HepG2 (cell line): ENCODE measurements around the gene SEC61G. TPM values are rescaled to one million over a fixed set of nuclear protein-coding genes. Genes with fewer than 3 reads are reported as not detected.

Experiments
- ATAC-seq: fragments of 200-7000 bp; cut with Tn5 transposase; 3 replicates; pipeline ENCODE4 v1.9.1; 2020; ENCODE audit warnings: mild to moderate bottlenecking, moderate library complexity
- BruUV-seq: library from RNA; stranded (reverse); fragments of 400-500 nt; replicated peaks from 2 replicates; lab custom pipeline; 2021; lab: Mats Ljungman, UMichigan
- CTCF ChIA-PET: fragments of 300-600 bp; formaldehyde crosslinking; extraction: SDS; loops from one replicate; lab custom pipeline; 2021; ENCODE audit warnings: low total read pairs, inconsistent platforms, low intra/inter-chr PET ratio; lab: Yijun Ruan, JAX
- POLR2A ChIA-PET: fragments of 350-600 bp; sonication (Branson Sonifier 250); formaldehyde crosslinking; loops from one replicate; lab custom pipeline; 2020; ENCODE audit warnings: antibody characterized with exemption, inconsistent platforms; lab: Yijun Ruan, JAX
- DNase-seq: peaks from one replicate; pipeline ENCODE4 v3.0.0-alpha.2; 2015; ENCODE audit warnings: low spot score
- FAIRE-seq: peaks from 3 replicates; lab custom pipeline; 2011; peaks lifted over from hg19 to GRCh38; lab: Jason Lieb, UNC
- H2AFZ ChIP-seq: one replicate; pipeline ENCODE4 v1.6.1; 2011; ENCODE audit warnings: low read length, inconsistent platforms
- H3K27ac ChIP-seq: fragments of 300-600 bp; 3 replicates; pipeline ENCODE4 v1.8.0; 2011; ENCODE audit warnings: mixed run types, mild to moderate bottlenecking, mixed read lengths, low read length, inconsistent platforms; ENCODE audit not compliant: insufficient read depth; ENCODE audit errors: extremely low read length
- H3K27me3 ChIP-seq, 2 experiments: fragments of 200-600 bp in 1 of 2; 2 replicates in 1 of 2; 3 replicates in 1 of 2; pipeline versions ENCODE4 v1.6.0 to v1.8.0; 2011; ENCODE audit warnings: low read length in 2 of 2, mild to moderate bottlenecking in 2 of 2, moderate library complexity in 2 of 2, inconsistent platforms in 1 of 2; ENCODE audit not compliant: insufficient read depth in 2 of 2, control insufficient read depth in 1 of 2
- H3K36me3 ChIP-seq, 2 experiments: fragments of 200-600 bp in 1 of 2; replicated peaks in 1 of 2; 2 replicates in 1 of 2; 3 replicates in 1 of 2; pipeline versions ENCODE4 v1.5.1 to v1.8.0; 2011; ENCODE audit warnings: low read length in 2 of 2, inconsistent platforms in 1 of 2; ENCODE audit not compliant: insufficient read depth in 2 of 2, control insufficient read depth in 1 of 2
- H3K4me1 ChIP-seq: 2 replicates; pipeline ENCODE4 v1.5.1; 2012; ENCODE audit warnings: low read length, inconsistent platforms; ENCODE audit not compliant: insufficient read depth
- H3K4me2 ChIP-seq: 2 replicates; pipeline ENCODE4 v1.6.0; 2011; ENCODE audit warnings: low read depth, low read length, inconsistent platforms
- H3K4me3 ChIP-seq, 3 experiments: fragments of 200-600 bp in 1 of 3; sonication (generic), shearing (Covaris generic) in 1 of 3; replicated peaks in 1 of 3; 2 replicates each; pipeline ENCODE4 v1.5.1; 2011 to 2016; ENCODE audit warnings: low read length in 3 of 3, inconsistent platforms in 2 of 3, low read depth in 2 of 3, mild to moderate bottlenecking in 2 of 3, control low read depth in 1 of 3, mixed read lengths in 1 of 3; ENCODE audit not compliant: insufficient read depth in 1 of 3
- H3K79me2 ChIP-seq: one replicate; pipeline ENCODE4 v1.6.1; 2011; ENCODE audit warnings: low read length, inconsistent platforms; ENCODE audit not compliant: insufficient read depth
- H3K9ac ChIP-seq: 2 replicates; pipeline ENCODE4 v1.6.0; 2011; ENCODE audit warnings: mild to moderate bottlenecking, low read depth, low read length, inconsistent platforms; ENCODE audit not compliant: insufficient read depth
- H3K9me3 ChIP-seq: 2 replicates; pipeline ENCODE4 v1.5.1; 2012; ENCODE audit warnings: mild to moderate bottlenecking, low read length
- H4K20me1 ChIP-seq: 2 replicates; pipeline ENCODE4 v1.6.0; 2011; ENCODE audit warnings: inconsistent platforms, mild to moderate bottlenecking, low read length, moderate library complexity; ENCODE audit not compliant: insufficient read depth
- MATR3 ChIP-seq: sonication (generic); formaldehyde crosslinking; IDR thresholded peaks from 2 replicates; pipeline ENCODE4 v1.4.0; 2020; ENCODE audit warnings: missing genetic modification reagents
- PRDM10 ChIP-seq: sonication (generic); formaldehyde crosslinking; IDR thresholded peaks from 2 replicates; pipeline ENCODE4 v1.4.0; 2020; ENCODE audit warnings: low read depth, missing genetic modification reagents
- SNRNP70 ChIP-seq: fragments of 200-400 bp; formaldehyde crosslinking; IDR thresholded peaks from 2 replicates; pipeline ENCODE4 v1.6.1; 2017; ENCODE audit warnings: mild to moderate bottlenecking, low read depth, low read length, moderate library complexity
- ZNF430 ChIP-seq: sonication (generic); formaldehyde crosslinking; IDR thresholded peaks from 2 replicates; pipeline ENCODE4 v1.9.0; 2021; ENCODE audit warnings: mild to moderate bottlenecking, missing genetic modification reagents
- WGBS: methylation state at CpG from one replicate; pipeline ENCODE4 v1.1.6; 2017; ENCODE audit warnings: low lambda C conversion rate; 5-methylcytosine and 5-hydroxymethylcytosine counted together
- in situ Hi-C: cut with HindIII; loops from 2 replicates; pipeline ENCODE4 v1.10.0; 2017; ENCODE audit warnings: low pct_unique_long_range_greater_than_20kb; ENCODE audit not compliant: extremely low pct_ligation_motif_present
- intact Hi-C: fragments of 100-400 bp; cut with micrococcal nuclease; formaldehyde crosslinking; loops from one replicate; pipeline ENCODE4 v1.10.0; 2022; ENCODE audit not compliant: unreplicated experiment
- polyA plus RNA-seq, 8 experiments: library from polyadenylated mRNA; depleted of rRNA in 3 of 8; stranded (reverse) in 7 of 8; unstranded in 1 of 8; fragments of >200 nt; fragmentation: Illumina TruSeq in 4 of 8; extraction: Trizol in 4 of 8; gene quantifications; 2 replicates each; pipeline versions ENCODE4 v1.2.1 to v1.2.3, GENCODE V29; 2011 to 2016; ENCODE audit warnings: low read depth in 4 of 8, missing spikeins in 1 of 8, mixed read lengths in 1 of 8; ENCODE audit not compliant: insufficient read depth in 1 of 8
- total RNA-seq, 5 experiments: library from RNA; depleted of rRNA; stranded (reverse); fragments of >200 nt; fragmentation: Illumina TruSeq; extraction: Trizol; gene quantifications; 2 replicates each; pipeline ENCODE4 v1.2.3, GENCODE V29; 2016; ENCODE audit warnings: low read depth in 1 of 5
- TF ChIP-seq, protein P1 (sequence below), 2 experiments: sonication (generic) in 1 of 2; formaldehyde crosslinking in 1 of 2; IDR thresholded peaks; 2 replicates each; pipeline versions ENCODE4 v1.6.1 to v1.9.0; 2014 to 2022; ENCODE audit warnings: antibody characterized with exemption in 1 of 2, borderline replicate concordance in 1 of 2, inconsistent platforms in 1 of 2, low read depth in 1 of 2, missing genetic modification reagents in 1 of 2

SEC61G gene
- total and polyA plus RNA-seq, 2 of the 13 experiments (the other 11 are each of a cell fraction or from before 2014, with no cell fraction given), result 126 to 328 TPM

DNA sequence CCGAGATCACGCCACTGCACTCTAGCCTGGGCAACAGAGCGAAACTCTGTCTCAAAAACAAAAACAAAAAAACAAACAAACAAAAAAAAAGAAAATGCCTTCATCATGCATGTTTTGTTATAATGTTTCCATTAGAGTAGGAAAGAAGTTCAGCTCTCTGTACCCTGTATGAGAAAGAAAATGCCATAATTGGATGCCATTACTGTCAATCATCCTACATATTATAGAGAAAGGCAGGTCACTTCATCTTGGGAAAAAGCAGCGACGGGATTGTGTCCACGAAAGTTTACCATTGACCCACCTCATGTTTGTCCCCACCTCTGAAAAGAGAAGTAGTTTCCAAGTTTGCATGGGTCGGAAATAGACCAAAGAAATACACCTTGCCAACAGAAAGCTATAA is 33.8 kb downstream of the SEC61G start:
- H3K4me2 ChIP-seq, result no peak overlapping the region
- H3K27ac ChIP-seq, result no peak overlapping the region
- POLR2A ChIA-PET, result no interaction called here
- CTCF ChIA-PET, result no interaction called here
- no peaks in the 10 kb centered on the region for H3K9me3 ChIP-seq
- H4K20me1 ChIP-seq, result no peaks in the 10 kb centered on the region
- DNase-seq (no peak), FAIRE-seq (no peak), ATAC-seq (no peak)
- TF ChIP-seq PRDM10 (CRISPR knock-in tag), result no peak
- TF ChIP-seq ZNF430 (CRISPR knock-in tag), result no peak
- H3K27me3 ChIP-seq, result peaks cover 0 to 4% of the 10 kb centered on the region in 2 experiments; a peak in 1 of 5 replicates
- no peak overlapping the region for H3K9ac ChIP-seq
- in situ Hi-C loops (no loop called here), intact Hi-C loops (no loop called here)
- WGBS, result 20% methylated on average over 7 of the region's 7 CpGs
- H2AFZ ChIP-seq, result no peak overlapping the region
- H3K79me2 ChIP-seq, result no peaks in the 10 kb centered on the region
- H3K36me3 ChIP-seq, result no peaks in the 10 kb centered on the region
- no peaks in the 10 kb centered on the region for H3K4me1 ChIP-seq
- no peak overlapping the region for H3K4me3 ChIP-seq
- no TSS peak for BruUV-seq

DNA sequence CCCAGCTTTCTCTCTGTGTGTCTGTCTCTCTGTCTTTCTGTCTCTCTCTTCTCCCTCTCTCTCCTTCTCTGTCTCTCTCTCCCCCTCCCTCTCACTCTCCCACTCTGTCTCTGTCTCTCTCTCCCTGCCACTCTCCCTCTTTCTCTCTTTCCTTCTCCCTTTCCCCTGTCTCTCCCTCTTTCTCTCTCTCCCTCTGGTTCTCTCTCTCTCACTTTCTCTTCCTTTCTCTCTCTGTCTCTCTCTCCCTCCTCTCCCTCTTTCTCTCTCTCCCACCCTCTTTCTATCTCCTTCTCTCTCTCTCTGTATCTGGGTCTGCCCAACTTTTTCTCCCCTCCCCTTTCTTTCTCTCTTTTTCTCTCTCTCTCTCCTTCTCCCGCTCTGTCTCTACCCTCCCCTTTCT is 36.5 kb downstream of the SEC61G start:
- FAIRE-seq (no peak), ATAC-seq (no peak), DNase-seq (no peak)
- 10% methylated on average over 1 of the region's 1 CpG for WGBS
- Histone ChIP-seq H3K4me2 (no peak overlapping the region), H3K9me3 (peaks cover 19% of the 10 kb centered on the region), H3K36me3 (no peaks in the 10 kb centered on the region), H2AFZ (no peak overlapping the region), H3K27me3 (peaks cover 0 to 4% of the 10 kb centered on the region in 2 experiments; a peak in 1 of 5 replicates), H3K27ac (no peak overlapping the region), H3K4me1 (no peaks in the 10 kb centered on the region), H4K20me1 (no peaks in the 10 kb centered on the region), H3K9ac (no peak overlapping the region), H3K79me2 (no peaks in the 10 kb centered on the region), H3K4me3 (no peak overlapping the region)
- no TSS peak for BruUV-seq
- intact Hi-C loops (no loop called here), in situ Hi-C loops (no loop called here)
- ChIA-PET POLR2A (no interaction called here), CTCF (no interaction called here)
- TF ChIP-seq, protein P1, sequence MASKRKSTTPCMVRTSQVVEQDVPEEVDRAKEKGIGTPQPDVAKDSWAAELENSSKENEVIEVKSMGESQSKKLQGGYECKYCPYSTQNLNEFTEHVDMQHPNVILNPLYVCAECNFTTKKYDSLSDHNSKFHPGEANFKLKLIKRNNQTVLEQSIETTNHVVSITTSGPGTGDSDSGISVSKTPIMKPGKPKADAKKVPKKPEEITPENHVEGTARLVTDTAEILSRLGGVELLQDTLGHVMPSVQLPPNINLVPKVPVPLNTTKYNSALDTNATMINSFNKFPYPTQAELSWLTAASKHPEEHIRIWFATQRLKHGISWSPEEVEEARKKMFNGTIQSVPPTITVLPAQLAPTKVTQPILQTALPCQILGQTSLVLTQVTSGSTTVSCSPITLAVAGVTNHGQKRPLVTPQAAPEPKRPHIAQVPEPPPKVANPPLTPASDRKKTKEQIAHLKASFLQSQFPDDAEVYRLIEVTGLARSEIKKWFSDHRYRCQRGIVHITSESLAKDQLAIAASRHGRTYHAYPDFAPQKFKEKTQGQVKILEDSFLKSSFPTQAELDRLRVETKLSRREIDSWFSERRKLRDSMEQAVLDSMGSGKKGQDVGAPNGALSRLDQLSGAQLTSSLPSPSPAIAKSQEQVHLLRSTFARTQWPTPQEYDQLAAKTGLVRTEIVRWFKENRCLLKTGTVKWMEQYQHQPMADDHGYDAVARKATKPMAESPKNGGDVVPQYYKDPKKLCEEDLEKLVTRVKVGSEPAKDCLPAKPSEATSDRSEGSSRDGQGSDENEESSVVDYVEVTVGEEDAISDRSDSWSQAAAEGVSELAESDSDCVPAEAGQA (IDR thresholded peaks at IDR 0.05; ENCODE audit: low read depth), result no peak
- TF ChIP-seq, protein P1 (CRISPR knock-in tag; IDR thresholded peaks at IDR 0.05; ENCODE audit: borderline replicate concordance), result no peak
- TF ChIP-seq MATR3 (CRISPR knock-in tag), result no peak
- no peak for TF ChIP-seq SNRNP70
